HTERT RPE-1 (cell line): Measurements from ENCODE around the gene SMIM22.
"Not testable (repeated sequence)": the region's sequence is repeated elsewhere in the genome, so short reads cannot be mapped to it uniquely, and the experiment has no call there.

ENCODE experiments used
- in situ Hi-C: fragments of 300-500 bp; cut with MboI; formaldehyde crosslinking; loops from 4 replicates; pipeline ENCODE4 v1.14.3; 2020; ENCODE audit warnings: low sequenced_read_pairs

Gene SMIM22

GRCh38 chr16:4768549-4769305 lies 26.4 kb upstream of the SMIM22 start:
- in situ Hi-C loops = no loop called here

- in situ Hi-C loops = no loop called here
These were observed 25.9 kb upstream of the SMIM22 start for GRCh38 chr16:4769306-4769638.

- in situ Hi-C loops = no loop called here
These were observed 23.5 kb upstream of the SMIM22 start for GRCh38 chr16:4771646-4772045.

- in situ Hi-C loops = no loop called here
These were observed 22.8 kb upstream of the SMIM22 start for GRCh38 chr16:4772351-4772750.

- in situ Hi-C loops = no loop called here
These were observed 20.2 kb upstream of the SMIM22 start for GRCh38 chr16:4775005-4775404.

GRCh38 chr16:4776141-4776705 lies 18.9 kb upstream of the SMIM22 start:
- in situ Hi-C loops = no loop called here

- in situ Hi-C loops = no loop called here
These were observed 17.7 kb upstream of the SMIM22 start for GRCh38 chr16:4777339-4778049.

- in situ Hi-C loops = no loop called here
These were observed 17.1 kb upstream of the SMIM22 start for GRCh38 chr16:4778050-4778392.

- in situ Hi-C loops = no loop called here
These were observed 14.9 kb upstream of the SMIM22 start for GRCh38 chr16:4780235-4780634.

GRCh38 chr16:4783251-4783950 lies 11.8 kb upstream of the SMIM22 start:
- in situ Hi-C loops = no loop called here

- in situ Hi-C loops = no loop called here
These were observed 11.2 kb upstream of the SMIM22 start for GRCh38 chr16:4783951-4784336.

- in situ Hi-C loops = not testable (repeated sequence)
These were observed 10.7 kb upstream of the SMIM22 start for GRCh38 chr16:4784444-4784987.

- in situ Hi-C loops = no loop called here
These were observed 9.3 kb upstream of the SMIM22 start for GRCh38 chr16:4785758-4786433.

- in situ Hi-C loops = no loop called here
These were observed 8.1 kb upstream of the SMIM22 start for GRCh38 chr16:4787068-4787467.

GRCh38 chr16:4787627-4788482 lies 7.3 kb upstream of the SMIM22 start, which contains the start of gene SEPTIN12:
Gene SEPTIN12 (minus strand): TSS chr16:4788345. CDS start chr16:4787645, 700 bp downstream.
- in situ Hi-C loops = no loop called here

- in situ Hi-C loops = no loop called here
These were observed 6.7 kb upstream of the SMIM22 start for GRCh38 chr16:4788489-4788889.

GRCh38 chr16:4788910-4789309 lies 6.3 kb upstream of the SMIM22 start:
- in situ Hi-C loops = no loop called here

- in situ Hi-C loops = no loop called here
These were observed 4.9 kb upstream of the SMIM22 start for GRCh38 chr16:4790261-4790660.

GRCh38 chr16:4790871-4791270 lies 4.3 kb upstream of the SMIM22 start:
- in situ Hi-C loops = no loop called here

GRCh38 chr16:4792951-4793513 lies 2.1 kb upstream of the SMIM22 start:
- in situ Hi-C loops = no loop called here
